ENCODE data around the gene DGCR8.

DGCR8 gene

DNA sequence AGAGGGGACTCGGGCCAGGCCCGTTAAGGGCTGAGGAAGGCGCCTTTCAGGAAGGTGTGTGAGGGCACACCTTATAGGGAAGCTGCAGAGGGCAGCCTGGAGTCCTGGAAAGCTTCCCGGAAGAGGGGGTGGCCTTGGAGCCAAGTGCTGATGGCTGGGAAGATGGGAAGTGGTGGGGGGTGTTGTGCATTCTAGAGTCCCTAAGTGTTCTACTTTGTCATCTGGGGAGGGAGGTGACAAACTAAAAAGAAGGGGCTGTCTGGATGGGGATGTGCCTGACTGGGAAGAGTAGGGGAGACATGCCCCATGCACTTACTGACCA, 58.3 kb downstream of the DGCR8 start:
- DNase-seq (ENCODE audit: low read depth) = no peak

DNA sequence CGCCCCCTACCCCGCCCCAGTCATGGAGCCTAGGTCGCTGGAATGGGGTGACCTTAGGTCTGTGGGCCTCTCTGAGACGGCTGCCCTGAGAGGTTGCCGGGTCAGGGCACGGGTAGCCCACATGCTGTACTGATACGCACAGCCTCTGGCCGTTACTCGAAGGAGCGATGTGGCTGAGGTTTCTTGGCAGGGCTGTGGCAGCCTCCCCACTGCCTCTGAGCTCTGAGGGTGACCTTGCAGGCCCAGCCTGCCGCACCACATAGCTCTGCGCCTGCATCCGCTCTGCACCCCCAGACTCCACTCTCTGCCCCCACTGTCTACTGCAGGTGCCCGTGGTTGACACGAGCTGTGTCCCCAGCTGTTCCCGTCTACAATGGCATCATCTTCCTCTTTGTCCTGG, 58.8 kb downstream of the DGCR8 start:
- no peak for DNase-seq (ENCODE audit: low read depth)

DNA sequence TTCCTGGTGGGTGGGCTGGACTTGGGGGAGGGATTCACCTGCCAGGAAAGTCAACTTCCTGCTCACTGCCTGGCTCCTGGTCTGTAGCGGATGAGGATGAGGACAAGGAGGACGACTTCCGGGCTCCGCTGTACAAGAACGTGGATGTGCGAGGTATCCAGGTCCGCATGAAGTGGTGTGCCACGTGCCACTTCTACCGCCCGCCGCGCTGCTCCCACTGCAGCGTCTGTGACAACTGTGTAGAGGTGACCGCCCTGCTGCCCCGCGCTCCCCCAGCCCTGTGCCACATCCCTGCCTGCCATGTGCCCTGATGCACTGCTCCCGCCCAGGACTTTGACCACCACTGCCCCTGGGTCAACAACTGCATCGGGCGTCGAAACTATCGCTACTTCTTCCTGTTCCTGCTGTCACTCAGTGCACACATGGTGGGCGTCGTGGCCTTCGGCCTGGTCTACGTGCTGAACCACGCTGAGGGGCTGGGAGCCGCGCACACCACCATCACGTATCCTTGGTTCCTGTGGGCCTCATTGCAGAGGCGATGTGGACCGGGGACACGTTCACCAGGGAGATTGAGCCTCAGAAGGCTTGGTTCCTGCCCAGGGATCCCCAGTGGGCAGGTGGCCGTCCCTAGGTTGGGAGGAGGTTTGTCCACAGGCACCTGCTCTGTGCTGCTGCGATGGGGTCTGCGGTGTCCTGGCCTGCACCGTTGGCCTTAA, 59.5 kb downstream of the DGCR8 start:
- no peak for DNase-seq (ENCODE audit: low read depth)

DNA sequence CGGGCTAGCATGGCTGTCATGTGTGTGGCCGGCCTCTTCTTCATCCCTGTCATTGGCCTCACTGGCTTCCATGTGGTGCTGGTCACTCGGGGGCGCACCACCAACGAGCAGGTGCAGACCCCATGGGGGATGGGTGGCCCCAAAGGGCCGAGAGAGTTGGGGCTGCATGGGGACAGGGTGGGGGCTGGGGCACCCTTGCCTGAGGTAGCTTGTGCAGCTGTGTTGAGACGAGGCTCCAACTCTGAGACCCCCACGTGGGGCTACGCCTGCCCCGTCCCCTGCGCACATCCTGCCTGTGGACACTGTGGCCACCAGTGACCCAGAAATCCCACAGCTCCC, 60.0 kb downstream of the DGCR8 start:
- no peak for DNase-seq (ENCODE audit: low read depth)

DNA sequence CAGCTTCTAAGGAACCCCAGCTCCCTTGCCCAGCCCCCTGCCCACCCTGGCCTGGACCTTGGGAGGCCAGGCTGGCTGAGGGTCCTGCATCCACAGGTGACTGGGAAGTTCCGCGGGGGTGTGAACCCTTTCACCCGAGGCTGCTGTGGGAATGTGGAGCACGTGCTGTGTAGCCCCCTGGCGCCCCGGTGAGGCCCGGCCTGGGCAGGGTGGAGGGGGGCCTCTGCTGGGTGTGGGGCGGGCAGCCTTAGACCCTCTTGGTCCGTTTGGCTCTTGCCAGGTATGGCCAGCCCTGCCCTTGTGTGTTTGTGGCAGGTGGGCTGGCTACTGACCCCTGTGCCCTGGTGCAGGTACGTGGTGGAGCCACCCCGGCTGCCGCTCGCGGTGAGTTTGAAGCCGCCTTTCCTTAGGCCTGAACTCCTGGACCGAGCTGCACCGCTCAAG, 60.5 kb downstream of the DGCR8 start:
- DNase-seq (ENCODE audit: low read depth) = no peak

DNA sequence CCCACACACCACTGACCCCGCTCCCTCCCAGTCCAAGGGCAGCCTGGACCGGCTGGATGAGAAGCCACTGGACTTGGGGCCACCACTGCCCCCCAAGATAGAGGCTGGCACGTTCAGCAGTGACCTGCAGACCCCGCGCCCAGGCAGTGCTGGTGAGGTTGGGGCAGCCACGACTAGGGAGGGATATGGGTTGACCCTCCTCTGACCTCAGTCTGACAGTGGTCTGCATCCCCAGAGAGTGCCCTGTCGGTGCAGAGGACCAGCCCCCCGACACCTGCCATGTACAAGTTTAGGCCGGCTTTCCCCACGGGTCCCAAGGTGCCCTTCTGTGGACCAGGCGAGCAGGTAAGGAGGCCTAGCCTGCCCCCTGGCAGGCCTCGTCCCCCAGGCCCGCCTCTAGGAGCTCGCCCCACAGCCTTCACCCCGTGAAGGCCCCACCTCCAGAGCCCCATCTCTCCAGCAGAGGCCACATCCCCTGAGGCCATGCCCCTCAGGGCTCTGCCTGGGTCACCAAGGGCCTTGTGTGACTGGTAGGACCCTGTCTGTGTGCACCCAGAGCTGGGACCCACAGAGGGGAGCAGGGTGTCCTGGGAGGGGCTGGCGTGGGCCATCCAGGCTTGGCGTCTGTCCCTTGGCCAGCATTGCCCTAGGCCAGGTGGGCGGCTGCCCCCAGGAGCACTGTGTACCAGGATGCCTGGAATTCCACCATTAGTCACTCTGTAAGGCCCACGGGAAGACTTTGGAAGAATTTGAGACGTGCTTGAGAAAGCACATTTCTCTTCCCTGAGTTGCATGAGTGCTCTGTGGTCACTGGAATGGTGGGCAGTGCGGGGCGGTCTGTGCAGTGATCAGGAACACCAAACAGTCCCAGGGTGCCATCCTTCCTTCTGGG, 61.4 kb downstream of the DGCR8 start:
- DNase-seq (ENCODE audit: low read depth) = peak; percentile 91

DNA sequence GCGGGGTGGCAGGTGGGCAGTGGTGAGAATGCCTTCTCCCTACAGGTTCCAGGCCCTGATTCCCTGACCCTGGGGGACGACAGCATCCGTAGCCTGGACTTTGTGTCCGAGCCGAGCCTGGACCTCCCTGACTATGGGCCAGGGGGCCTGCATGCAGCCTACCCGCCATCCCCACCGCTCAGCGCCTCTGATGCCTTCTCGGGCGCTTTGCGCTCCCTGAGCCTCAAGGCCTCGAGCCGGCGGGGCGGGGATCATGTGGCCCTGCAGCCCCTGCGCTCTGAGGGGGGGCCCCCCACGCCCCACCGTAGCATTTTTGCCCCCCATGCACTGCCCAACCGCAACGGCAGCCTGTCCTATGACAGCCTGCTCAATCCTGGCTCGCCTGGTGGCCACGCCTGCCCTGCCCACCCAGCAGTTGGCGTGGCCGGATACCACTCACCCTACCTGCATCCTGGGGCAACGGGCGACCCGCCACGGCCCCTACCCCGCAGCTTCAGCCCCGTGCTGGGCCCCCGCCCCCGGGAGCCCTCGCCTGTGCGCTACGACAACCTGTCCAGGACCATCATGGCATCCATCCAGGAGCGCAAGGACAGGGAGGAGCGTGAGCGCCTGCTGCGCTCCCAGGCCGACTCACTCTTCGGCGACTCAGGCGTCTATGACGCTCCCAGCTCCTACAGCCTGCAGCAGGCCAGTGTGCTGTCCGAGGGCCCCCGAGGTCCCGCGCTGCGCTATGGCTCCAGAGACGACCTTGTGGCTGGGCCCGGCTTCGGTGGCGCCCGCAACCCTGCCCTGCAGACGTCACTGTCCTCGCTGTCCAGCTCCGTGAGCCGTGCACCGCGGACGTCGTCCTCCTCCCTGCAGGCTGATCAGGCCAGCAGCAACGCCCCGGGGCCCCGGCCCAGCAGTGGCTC, 62.9 kb downstream of the DGCR8 start:
- DNase-seq (ENCODE audit: low read depth) = no peak

DNA sequence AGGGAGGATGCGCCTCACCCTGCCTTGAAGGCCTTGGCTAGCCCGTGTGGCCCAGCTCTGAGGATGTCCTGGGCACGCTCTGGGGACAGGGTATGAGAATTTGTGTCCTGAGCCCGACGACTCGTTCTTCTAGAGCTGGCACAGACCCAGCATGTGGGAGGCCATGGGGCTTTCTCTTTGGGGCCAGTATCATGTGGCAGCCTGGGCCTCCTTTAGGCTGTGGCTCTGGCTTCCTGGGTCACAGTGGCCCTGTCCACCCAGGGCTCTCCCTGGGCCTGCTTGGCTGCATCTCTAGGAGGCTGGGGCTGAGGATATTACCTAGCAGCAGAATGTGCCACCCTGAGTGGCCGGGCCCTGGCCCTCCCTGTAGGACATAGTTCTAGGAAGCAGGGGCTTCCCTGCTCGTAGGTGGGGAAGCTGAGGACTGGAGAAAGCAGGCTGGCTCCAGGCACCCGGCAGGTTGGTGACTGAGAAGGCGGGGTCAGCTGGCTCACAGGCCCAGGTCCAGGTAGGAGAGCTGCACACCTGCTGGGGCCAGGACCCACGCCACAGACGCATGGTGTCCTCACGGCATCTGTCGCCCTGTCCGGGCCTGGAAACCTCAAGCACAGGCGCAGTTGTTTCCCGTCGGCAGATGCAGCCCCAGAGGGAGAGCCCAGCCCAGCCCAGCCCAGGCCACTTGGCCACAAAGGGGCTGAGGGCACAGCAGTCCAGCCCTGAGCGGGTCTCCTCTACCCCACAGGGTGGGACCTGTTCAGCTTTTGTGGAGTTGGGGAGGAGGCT, 64.0 kb downstream of the DGCR8 start:
- DNase-seq (ENCODE audit: low read depth) = no peak

DNA sequence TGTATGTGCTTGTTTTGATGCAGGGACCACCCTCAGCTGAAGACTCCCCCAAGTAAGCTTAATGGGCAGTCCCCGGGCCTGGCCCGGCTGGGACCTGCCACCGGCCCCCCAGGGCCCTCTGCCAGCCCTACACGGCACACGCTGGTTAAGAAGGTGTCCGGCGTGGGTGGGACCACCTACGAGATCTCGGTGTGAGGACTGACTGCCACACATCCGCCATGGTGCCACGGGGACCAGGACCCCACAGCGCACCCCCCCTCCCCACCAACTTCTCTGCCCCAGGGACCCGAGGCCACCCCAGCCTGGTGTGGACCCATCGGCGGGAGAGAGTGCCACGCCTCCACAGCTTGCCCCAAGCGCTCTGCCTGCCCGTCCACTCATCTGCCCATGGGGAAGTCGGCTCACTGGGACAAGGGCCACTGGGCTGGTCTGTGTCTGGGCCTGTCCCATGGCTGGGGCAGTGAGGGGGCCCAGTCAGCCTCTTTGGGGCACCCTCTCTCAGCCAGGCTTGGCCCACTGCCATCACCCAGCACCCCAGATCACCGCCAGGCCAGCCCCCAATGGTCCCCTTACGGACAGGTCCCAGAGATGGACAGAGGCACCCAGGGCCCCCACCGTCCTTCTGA, 65.3 kb downstream of the DGCR8 start:
- no peak for DNase-seq (ENCODE audit: low read depth)

DNA sequence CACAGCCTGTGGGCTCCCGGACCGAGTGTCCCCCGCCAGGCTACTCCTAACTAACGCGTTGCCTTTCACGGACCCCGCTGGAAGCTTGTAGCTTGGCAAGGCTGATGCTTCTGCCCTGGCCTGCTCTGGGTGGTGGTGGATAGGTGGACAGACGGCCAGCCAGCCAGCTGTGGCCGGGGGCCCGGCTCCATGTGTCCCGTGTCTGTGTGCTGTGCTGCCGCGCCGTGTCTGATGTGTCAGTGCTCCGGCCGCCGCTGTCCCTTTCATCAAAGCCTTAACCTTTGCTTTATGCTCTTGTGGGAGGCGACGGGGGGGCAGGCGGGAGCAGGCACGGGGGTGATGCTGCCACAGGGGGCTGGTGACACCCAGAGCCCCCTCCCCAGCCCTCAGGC, 65.8 kb downstream of the DGCR8 start:
- DNase-seq (ENCODE audit: low read depth) = no peak

DNA sequence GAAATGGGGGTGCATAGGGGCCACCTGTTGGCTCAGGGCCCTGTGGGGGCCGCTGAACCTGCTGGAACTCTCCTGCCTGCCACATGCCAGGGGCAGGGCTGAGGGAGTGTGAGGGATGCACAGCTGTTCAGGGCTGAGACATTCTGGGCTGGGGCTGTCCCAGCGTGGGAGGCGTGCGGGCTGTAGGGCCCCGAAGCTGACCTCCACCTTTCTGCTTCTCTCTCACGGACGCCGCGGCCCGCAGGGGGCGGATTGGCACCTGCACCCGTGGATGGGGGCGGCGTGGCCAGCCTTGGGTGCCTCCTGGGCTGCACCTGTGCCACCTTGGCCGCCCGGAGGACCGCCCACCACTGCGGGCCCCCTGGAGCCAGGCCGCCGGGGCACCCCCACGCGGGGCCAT, 66.7 kb downstream of the DGCR8 start:
- no peak for DNase-seq (ENCODE audit: low read depth)

DNA sequence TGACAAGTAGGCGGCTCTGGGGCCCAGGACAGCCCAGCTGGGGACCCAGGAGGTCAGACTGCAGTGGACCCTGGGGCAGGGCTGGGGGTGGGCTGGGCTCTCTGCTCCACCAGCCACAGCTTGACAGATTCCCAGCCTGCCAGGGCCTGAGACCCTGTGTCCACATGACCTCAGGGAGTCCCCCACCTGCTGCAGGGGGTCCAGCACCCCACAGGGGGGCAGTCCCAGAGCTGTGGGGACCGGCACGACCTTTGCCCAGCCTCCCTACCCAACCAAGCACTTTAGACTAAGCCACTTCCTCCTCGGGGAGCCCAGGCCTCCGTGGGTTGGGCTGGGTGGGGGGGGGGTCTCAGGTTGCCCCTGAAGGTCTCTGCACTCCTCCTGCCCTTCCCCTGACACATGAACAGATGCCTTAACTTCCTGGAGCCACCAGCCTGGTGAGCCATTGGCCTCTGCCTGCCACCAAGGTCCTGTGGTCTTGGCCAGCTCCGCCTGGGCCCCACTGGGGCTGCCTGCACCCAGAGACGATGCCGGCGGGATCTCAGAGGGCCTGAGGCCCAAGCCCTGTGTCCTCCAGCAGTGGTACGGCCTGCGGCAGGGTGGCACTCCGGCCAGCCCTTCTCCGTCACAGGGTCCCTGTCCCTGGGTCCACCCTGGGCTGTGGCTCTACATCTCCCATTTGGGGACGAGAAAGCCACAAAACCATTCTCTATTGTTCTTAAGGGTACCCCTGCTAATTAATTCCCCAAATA, 67.4 kb downstream of the DGCR8 start:
- DNase-seq (ENCODE audit: low read depth) = no peak

DNA sequence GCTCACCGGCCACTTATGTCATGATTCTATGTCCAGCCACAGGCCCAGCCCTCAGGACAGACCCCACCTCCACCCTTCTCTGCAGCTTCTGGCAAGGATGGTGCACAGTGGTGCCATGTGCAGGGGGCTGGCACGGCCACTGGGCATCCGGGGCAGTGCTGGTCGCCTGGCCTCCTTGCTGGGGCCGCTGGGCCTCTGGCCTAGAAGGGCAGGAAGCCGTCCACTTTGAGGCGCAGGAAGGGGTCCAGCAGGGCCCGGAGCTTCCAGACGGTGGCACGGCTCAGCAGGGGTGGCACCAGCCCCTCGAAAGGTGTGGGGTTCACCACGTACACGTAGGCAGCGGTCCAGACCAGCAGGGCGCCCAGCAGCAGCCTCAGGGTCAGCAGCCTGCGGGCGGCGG, 68.4 kb downstream of the DGCR8 start:
- no peak for DNase-seq (ENCODE audit: low read depth)

DNA sequence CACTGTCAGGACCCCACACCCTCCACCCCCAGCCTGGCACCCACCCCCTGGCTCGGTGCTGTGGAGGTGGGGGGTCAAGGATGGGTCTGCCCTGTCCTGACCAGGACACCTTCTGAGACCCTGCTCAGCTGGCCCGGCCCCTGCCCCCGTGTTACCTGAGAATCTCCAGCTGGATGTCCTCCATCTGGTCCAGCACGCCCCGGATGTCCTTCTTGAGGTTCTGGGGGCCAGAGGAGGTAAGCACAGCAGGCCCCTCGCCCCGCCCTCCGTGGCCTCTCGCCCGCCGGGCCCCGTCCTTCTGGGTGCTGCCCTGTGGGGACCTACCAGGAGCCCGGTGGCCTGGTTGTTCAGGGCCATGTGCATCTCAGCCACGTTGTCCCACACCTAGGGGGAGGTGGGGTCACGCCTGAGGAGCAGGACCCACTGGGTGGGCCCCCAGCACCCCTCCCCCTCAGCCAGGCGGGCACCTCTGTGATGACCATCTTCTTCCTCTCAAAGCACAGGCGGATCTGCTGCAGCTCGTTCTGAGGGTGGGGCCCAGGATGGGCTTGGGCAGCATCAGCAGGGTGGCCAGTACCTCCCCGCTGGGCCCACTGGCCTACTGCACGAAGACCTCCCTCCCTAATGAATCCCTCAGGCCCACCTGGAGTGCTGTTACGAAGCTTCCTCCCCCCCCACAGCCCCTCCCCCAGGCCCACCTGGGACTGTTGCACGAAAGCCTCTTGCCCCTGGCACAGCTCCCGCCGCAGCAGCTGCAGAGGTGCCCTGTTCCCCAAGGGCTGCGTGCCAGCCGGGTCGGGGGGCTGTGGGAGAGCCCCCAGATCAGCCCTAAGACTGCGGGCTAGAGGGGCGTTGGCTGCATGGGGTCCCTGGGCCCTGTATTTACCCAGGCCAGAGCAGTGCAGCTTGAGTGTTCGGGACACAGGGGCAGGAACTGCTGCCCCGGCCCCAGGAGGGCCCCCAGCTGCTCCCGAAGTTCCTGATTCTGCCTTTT, 69.5 kb downstream of the DGCR8 start:
- DNase-seq (ENCODE audit: low read depth) = no peak

DNA sequence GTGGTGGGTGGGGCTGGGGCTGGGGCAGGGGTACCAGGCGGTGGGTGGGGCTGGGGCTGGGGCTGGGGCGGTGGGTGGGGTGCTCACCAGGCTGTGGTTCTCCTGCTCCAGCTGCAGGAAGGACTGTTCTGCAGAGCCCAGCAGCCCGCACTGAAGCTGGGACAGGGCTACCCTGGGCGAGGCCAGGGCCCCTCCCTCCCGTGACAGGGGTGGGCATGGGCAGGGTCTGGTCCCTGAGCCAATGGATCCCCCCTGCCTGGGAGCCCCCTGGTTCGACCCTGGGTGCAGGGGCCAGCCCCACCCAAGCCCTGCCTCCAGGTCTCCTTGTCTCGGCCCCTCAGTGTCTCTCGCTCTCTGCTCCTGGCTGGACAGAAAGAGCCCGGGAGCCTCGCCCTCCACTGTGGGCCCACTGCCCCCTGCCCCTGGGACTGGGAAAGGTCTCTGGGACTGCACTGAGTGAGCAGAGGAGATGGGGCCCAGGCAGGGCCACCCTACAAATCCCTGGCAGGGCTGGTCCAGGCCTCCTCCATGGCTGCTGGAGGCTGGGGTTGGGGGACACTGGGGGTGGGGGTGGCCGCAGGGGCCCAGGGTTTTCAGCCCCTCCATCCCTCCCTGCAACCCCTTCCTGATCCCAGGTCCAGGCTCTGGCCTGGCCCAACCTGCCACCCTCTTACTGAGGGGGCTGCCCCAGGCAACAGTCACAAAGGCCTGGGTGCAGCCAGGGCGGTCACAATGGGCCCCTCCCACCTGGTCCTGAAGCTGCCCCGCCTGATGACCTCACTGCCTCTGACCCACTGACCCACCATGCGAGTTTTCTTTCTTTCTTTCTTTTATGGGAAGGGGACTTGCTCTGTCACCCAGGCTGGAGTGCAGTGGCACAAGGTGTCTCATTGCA, 70.6 kb downstream of the DGCR8 start, which contains the start of gene CCDC188:
CCDC188 (minus strand) TSS at position 675 of the 895 bp plus-strand sequence; CDS start at position 606, 69 bp downstream.
- no peak for DNase-seq (ENCODE audit: low read depth)

DNA sequence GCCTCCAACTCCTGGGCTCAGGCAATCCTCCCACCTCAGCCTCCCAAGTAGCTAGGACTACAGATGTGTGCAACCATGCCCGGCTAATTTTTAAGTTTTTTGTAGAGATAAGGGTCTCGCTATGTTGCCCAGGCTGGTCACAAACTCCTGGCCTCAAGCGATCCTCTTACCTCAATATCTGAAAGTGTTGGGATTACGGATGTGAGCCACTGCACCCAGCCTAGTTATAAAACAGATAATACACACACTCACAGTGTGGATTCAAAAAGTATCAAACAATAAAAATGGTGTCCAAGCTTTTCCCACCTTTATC, 71.2 kb downstream of the DGCR8 start:
- DNase-seq (ENCODE audit: low read depth) = no peak

DNA sequence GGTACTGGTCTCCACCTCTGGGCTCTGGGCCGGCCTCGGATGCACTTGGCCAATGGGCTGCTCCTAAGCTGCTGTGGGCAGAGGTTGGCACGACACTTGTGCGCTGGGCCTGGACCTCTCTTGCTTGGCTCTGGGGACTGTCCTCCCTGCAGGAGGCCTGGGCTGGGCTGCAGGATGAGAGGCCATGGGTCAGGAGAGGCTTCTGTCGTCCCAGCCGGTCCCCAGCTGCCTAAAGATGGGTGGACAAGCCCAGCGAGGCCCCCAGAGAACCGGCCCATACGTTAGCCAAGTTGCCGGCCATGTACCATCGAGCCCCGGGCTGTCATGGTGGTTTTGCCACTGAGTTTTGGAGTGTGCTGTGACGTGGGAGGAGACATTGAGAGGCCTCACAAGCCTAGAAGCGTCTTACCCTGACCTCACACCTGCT, 72.4 kb downstream of the DGCR8 start:
- no peak for DNase-seq (ENCODE audit: low read depth)

DNA sequence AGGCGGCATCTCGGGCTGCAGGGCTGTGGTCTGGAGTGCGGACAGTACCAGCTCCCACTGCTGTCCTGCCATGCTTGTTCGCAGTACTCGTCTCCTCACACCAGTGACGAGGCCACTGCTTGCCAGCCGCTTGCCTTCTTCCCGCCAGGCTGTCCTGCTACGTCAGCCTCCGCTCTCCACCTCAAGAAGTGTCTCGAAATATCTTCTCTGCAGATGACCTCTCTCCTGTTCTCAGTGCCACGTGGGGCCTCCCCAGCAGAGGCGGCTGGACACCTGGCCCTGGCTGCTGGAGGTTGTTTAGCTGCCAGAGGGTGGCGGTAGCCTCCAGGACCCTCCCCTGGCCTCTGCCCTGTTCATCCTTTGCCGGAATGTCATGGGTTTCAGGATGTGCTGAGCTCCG, 73.9 kb downstream of the DGCR8 start:
- DNase-seq (ENCODE audit: low read depth) = no peak
